Upper lobe of left lung (tissue), 6 donors: ENCODE data around the gene LRP6. TPM values are rescaled to one million over a fixed set of nuclear protein-coding genes. Genes with fewer than 3 reads are reported as not detected.
A peak's percentile ranks its signal among the peaks of the same experiment; 100 is the strongest.

Source experiments
- ATAC-seq, 2 donors: fragments of 200-7000 bp; cut with Tn5 transposase; one replicate each; pipeline ENCODE4 v1.9.1; 2022; ENCODE audit warnings: mild to moderate bottlenecking in 2 of 2, moderate library complexity in 2 of 2; ENCODE audit not compliant: low FRiP score in 2 of 2
- DNase-seq, 2 donors: peaks; one replicate each; pipeline ENCODE4 v3.0.0-alpha.2; 2019 to 2020
- H3K27ac ChIP-seq, 4 donors: fragments of 200-600 bp; sonication (generic); one replicate each; pipeline ENCODE4 v1.5.1; 2016 to 2019
- H3K27me3 ChIP-seq, 4 donors: fragments of 200-600 bp; sonication (generic); one replicate each; pipeline ENCODE4 v1.5.1; 2017 to 2019
- H3K36me3 ChIP-seq, 4 donors: fragments of 200-600 bp; sonication (generic); one replicate each; pipeline ENCODE4 v1.5.1; 2016 to 2019
- H3K4me1 ChIP-seq, 4 donors: fragments of 200-600 bp; sonication (generic); one replicate each; pipeline ENCODE4 v1.5.1; 2018 to 2019
- H3K4me3 ChIP-seq, 4 donors: fragments of 200-600 bp; sonication (generic); one replicate each; pipeline ENCODE4 v1.5.1; 2017 to 2019; ENCODE audit warnings: mild to moderate bottlenecking in 2 of 4, moderate library complexity in 1 of 4
- H3K9me3 ChIP-seq, 4 donors: fragments of 200-600 bp; sonication (generic); one replicate each; pipeline ENCODE4 v1.5.1; 2018 to 2019
- EP300 ChIP-seq, 4 donors: sonication (generic); formaldehyde crosslinking; IDR thresholded peaks; one replicate each; pipeline ENCODE4 v1.5.1; 2017; ENCODE audit warnings: antibody characterized with exemption in 4 of 4, control low read depth in 2 of 4
- POLR2A ChIP-seq, 4 donors: fragments of 450-650 bp; IDR thresholded peaks; one replicate each; pipeline ENCODE4 v1.5.1; 2016 to 2017; ENCODE audit warnings: antibody characterized with exemption in 4 of 4, mild to moderate bottlenecking in 2 of 4
- POLR2AphosphoS5 ChIP-seq, 2 donors: sonication (generic); formaldehyde crosslinking; IDR thresholded peaks; one replicate each; pipeline ENCODE4 v1.5.1; 2017; ENCODE audit warnings: antibody characterized with exemption in 2 of 2
- WGBS, 2 donors: methylation state at CpG; one replicate each; pipeline ENCODE4 v1.1.5; 2017 to 2018; 5-methylcytosine and 5-hydroxymethylcytosine counted together
- total RNA-seq, 6 donors: library from RNA; depleted of rRNA in 4 of 6; stranded (reverse); fragments of >200 nt in 4 of 6; gene quantifications; one replicate each; pipeline versions ENCODE4 v1.1.0 to v1.2.1, GENCODE V29; 2016 to 2021
- TF ChIP-seq, protein P1 (sequence below), 6 experiments: fragments of 450-650 bp in 4 of 6; fragments of 200-600 bp in 2 of 6; sonication (generic) in 2 of 6; IDR thresholded peaks; one replicate each; pipeline ENCODE4 v1.5.1; 2016 to 2019; ENCODE audit warnings: antibody characterized with exemption in 6 of 6
- donor health status: DM: no; HTN: no; CAD: no; lungs with moderate emphysema.
- donor health status: DM: no; HTN: yes; CAD: no; lungs with severe emphysema.

Gene LRP6
- total RNA-seq, 6 donors from 2014 or later: 43.3 to 136 (median 66.4) TPM

- Histone ChIP-seq H3K9me3 (no peaks in the 10 kb centered on the region), H3K27me3 (no peaks in the 10 kb centered on the region), H3K27ac (no peak overlapping the region), H3K4me3 (no peak overlapping the region), H3K4me1 (peaks cover 0 to 13% (median 7%) of the 10 kb centered on the region in 4 donors), H3K36me3 (no peaks in the 10 kb centered on the region)
- peak in 1 of 4 donors; percentile 23 for TF ChIP-seq EP300 (IDR thresholded peaks at IDR 0.05)
- TF ChIP-seq, protein P1, sequence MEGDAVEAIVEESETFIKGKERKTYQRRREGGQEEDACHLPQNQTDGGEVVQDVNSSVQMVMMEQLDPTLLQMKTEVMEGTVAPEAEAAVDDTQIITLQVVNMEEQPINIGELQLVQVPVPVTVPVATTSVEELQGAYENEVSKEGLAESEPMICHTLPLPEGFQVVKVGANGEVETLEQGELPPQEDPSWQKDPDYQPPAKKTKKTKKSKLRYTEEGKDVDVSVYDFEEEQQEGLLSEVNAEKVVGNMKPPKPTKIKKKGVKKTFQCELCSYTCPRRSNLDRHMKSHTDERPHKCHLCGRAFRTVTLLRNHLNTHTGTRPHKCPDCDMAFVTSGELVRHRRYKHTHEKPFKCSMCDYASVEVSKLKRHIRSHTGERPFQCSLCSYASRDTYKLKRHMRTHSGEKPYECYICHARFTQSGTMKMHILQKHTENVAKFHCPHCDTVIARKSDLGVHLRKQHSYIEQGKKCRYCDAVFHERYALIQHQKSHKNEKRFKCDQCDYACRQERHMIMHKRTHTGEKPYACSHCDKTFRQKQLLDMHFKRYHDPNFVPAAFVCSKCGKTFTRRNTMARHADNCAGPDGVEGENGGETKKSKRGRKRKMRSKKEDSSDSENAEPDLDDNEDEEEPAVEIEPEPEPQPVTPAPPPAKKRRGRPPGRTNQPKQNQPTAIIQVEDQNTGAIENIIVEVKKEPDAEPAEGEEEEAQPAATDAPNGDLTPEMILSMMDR (IDR thresholded peaks at IDR 0.05): no peak
- DNase-seq (peak in 1 of 2 donors; percentile 42), ATAC-seq (no peak)
- WGBS, 2 donors: 70 to 73% methylated on average over 2 of the region's 2 CpGs
These were observed 12.3 kb downstream of the LRP6 start for GRCh38 chr12:12254553-12254952.

GRCh38 chr12:12249216-12250050 is 17.4 kb downstream of the LRP6 start:
- WGBS, 2 donors: 72 to 84% methylated on average over 4 of the region's 4 CpGs
- TF ChIP-seq POLR2A (IDR thresholded peaks at IDR 0.05) (no peak), EP300 (IDR thresholded peaks at IDR 0.05) (no peak), POLR2AphosphoS5 (IDR thresholded peaks at IDR 0.05) (no peak)
- TF ChIP-seq, protein P1 (IDR thresholded peaks at IDR 0.05): no peak

DNA sequence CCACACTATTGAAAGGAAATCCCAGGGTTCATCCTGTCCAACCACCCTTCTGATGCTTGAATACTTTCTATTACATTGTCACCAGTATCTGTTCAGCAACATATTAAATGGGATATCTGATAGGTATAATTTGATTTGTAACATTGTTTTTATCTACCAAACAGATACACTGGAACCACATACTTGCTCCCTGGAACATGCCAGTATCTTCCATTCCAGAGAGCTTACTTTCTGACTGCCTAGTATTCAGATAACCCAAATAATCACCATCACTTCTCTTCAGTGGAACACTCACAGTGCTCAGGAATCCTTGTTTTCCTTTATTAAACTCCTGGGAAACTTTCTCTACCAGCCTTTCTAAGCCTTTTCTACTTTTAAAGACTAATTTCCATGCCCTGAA is 19.3 kb downstream of the LRP6 start:
- TF ChIP-seq, protein P1 (IDR thresholded peaks at IDR 0.05): no peak
- TF ChIP-seq EP300 (IDR thresholded peaks at IDR 0.05): no peak
- no peak for TF ChIP-seq POLR2AphosphoS5 (IDR thresholded peaks at IDR 0.05)
- no peak for TF ChIP-seq POLR2A (IDR thresholded peaks at IDR 0.05)
- Histone ChIP-seq H3K36me3 (peaks cover 0 to 10% (median 0%) of the 10 kb centered on the region in 4 donors), H3K27ac (no peak overlapping the region), H3K4me3 (no peak overlapping the region), H3K9me3 (no peaks in the 10 kb centered on the region), H3K4me1 (no peaks in the 10 kb centered on the region), H3K27me3 (no peaks in the 10 kb centered on the region)
- ATAC-seq: no peak
- no peak for DNase-seq

More at GRCh38 chr12:12249216-12250050, 17.4 kb downstream of the LRP6 start:
- peaks cover 0 to under 1% (median 0%) of the 10 kb centered on the region in 4 donors for H3K36me3 ChIP-seq
- peaks cover 0 to 4% (median 1%) of the 10 kb centered on the region in 4 donors for H3K4me1 ChIP-seq
- no peaks in the 10 kb centered on the region for H3K27me3 ChIP-seq
- no peaks in the 10 kb centered on the region for H3K9me3 ChIP-seq
- DNase-seq (no peak), ATAC-seq (no peak)
- no peak overlapping the region for H3K4me3 ChIP-seq
- no peak overlapping the region for H3K27ac ChIP-seq

DNA sequence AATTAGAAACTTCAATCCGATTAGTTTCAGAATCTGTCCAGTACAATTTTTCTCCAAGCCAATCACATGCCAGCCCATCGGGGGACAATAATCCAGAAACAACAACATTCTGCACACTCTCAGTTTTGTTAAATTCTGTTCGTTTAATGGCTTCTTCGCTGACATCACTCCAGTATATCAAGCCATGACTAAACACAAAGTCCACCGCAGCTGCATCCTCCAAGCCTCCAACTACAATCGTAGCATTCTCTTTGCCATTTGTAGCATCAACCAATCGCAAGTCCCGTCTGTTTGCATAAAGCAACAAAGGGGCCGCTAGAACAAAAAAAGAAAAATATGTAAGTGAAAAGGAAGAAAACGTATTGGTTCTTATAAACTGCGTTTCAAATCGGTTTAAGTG is 22.5 kb downstream of the LRP6 start:
- no peak overlapping the region for H3K4me3 ChIP-seq
- H3K27ac ChIP-seq: no peak overlapping the region
- no peaks in the 10 kb centered on the region for H3K27me3 ChIP-seq
- WGBS, 2 donors: 93 to 97% methylated on average over 12 of the region's 12 CpGs
- peaks cover 0 to 10% (median 0%) of the 10 kb centered on the region in 4 donors for H3K36me3 ChIP-seq
- ATAC-seq (no peak), DNase-seq (no peak)
- H3K9me3 ChIP-seq: no peaks in the 10 kb centered on the region
- peaks cover 0 to 8% (median 2%) of the 10 kb centered on the region in 4 donors for H3K4me1 ChIP-seq
- TF ChIP-seq EP300 (IDR thresholded peaks at IDR 0.05) (no peak), POLR2A (IDR thresholded peaks at IDR 0.05) (no peak), POLR2AphosphoS5 (IDR thresholded peaks at IDR 0.05) (no peak)
- TF ChIP-seq, protein P1 (IDR thresholded peaks at IDR 0.05): no peak
